ENCODE measurements around the gene PNPLA4. TPM values are rescaled to one million over a fixed set of nuclear protein-coding genes. Genes with fewer than 3 reads are reported as not detected.

Gene PNPLA4
- polyA plus RNA-seq (2013, experiment 1 of 2) = 14.1 TPM
- 17.4 TPM for polyA plus RNA-seq (2013, experiment 2 of 2)

- H3K9me3 ChIP-seq (ENCODE audit: insufficient read depth, low read depth, low read length) = no peaks in the 10 kb centered on the region
- peak within 1 kb of the TSS; percentile 88 for H3K27ac ChIP-seq (ENCODE audit: low read depth, low read length)
- H3K36me3 ChIP-seq (ENCODE audit: insufficient read depth, low read length) = peaks cover 6% of the 10 kb centered on the region; the same call in 1 of the 2 replicates
- H3K27me3 ChIP-seq (ENCODE audit: insufficient read depth, low read length) = no peaks in the 10 kb centered on the region
- WGBS = 8% methylated on average over 52 of the region's 52 CpGs
- peak within 1 kb of the TSS; percentile 85 for H3K9ac ChIP-seq (ENCODE audit: low read depth, low read length)
- H3K4me3 ChIP-seq (ENCODE audit: low read length) = peak within 1 kb of the TSS; percentile 98
- no peaks in the 10 kb centered on the region for H3K4me1 ChIP-seq (ENCODE audit: insufficient read depth, low read length)
Measured at GRCh38 chrX:7927259-7928167, at the start of gene PNPLA4. TSS of gene PNPLA4 (minus strand) at chrX:7927413. CDS start at chrX:7926119, 1,294 bp downstream.

DNA sequence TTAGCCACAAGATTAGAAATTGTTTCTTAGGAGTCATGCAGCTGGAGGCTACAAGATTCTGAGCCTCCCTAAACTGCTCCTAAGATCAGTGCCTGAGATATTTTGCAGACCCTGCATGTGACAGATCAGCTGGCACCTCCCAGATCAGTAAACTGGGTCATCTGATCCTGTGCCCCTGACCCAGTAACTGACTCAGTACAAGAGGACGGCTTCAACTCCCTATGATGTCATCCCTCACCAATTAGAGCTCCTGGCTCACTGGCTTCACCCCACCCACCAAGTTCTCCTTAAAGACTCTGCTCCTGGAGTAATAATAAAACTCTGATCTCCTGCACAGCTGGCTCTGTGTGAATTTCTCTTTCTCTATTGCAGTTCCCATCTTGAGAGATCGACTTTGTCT lies 45.4 kb upstream of the PNPLA4 start:
- Histone ChIP-seq H3K9me3 (ENCODE audit: insufficient read depth, low read depth, low read length) (no peaks in the 10 kb centered on the region), H3K36me3 (ENCODE audit: insufficient read depth, low read length) (no peaks in the 10 kb centered on the region), H3K4me1 (ENCODE audit: insufficient read depth, low read length) (no peaks in the 10 kb centered on the region), H3K27me3 (ENCODE audit: insufficient read depth, low read length) (no peaks in the 10 kb centered on the region), H3K27ac (ENCODE audit: low read depth, low read length) (no peak overlapping the region), H3K4me3 (ENCODE audit: low read length) (no peak overlapping the region), H3K9ac (ENCODE audit: low read depth, low read length) (no peak overlapping the region)
- 89% methylated on average over 2 of the region's 2 CpGs for WGBS

GRCh38 chrX:7970428-7970827 lies 43.2 kb upstream of the PNPLA4 start:
- WGBS = 92% methylated on average over 4 of the region's 4 CpGs
- no peaks in the 10 kb centered on the region for H3K4me1 ChIP-seq (ENCODE audit: insufficient read depth, low read length)
- H3K9ac ChIP-seq (ENCODE audit: low read depth, low read length) = no peak overlapping the region
- H3K9me3 ChIP-seq (ENCODE audit: insufficient read depth, low read depth, low read length) = no peaks in the 10 kb centered on the region
- H3K27me3 ChIP-seq (ENCODE audit: insufficient read depth, low read length) = no peaks in the 10 kb centered on the region
- H3K4me3 ChIP-seq (ENCODE audit: low read length) = no peak overlapping the region
- no peak overlapping the region for H3K27ac ChIP-seq (ENCODE audit: low read depth, low read length)
- H3K36me3 ChIP-seq (ENCODE audit: insufficient read depth, low read length) = no peaks in the 10 kb centered on the region

DNA sequence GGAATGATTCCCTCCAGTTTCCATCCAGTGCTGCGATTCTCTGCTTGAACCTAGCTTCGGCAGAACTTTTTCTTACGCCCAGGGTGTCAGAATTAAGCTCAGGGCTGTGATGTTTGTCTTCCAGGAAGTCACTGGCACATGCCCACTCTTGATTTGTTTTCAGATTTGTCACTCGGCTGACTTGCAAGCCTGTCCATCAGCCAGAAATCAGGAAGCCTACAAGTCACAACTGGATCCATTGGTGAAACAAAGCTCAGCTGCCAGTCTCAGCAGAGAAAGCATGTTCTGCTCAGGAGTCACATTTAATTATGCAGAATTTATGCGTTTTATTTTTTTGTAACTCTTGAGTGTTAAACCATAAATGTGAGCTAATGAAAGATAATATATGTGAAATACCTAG lies 38.2 kb upstream of the PNPLA4 start:
- WGBS = 91% methylated on average over 5 of the region's 5 CpGs
- Histone ChIP-seq H3K4me1 (ENCODE audit: insufficient read depth, low read length) (no peaks in the 10 kb centered on the region), H3K27me3 (ENCODE audit: insufficient read depth, low read length) (no peaks in the 10 kb centered on the region), H3K9ac (ENCODE audit: low read depth, low read length) (no peak overlapping the region), H3K27ac (ENCODE audit: low read depth, low read length) (no peak overlapping the region), H3K36me3 (ENCODE audit: insufficient read depth, low read length) (no peaks in the 10 kb centered on the region), H3K9me3 (ENCODE audit: insufficient read depth, low read depth, low read length) (no peaks in the 10 kb centered on the region), H3K4me3 (ENCODE audit: low read length) (no peak overlapping the region)

- H3K27me3 ChIP-seq (ENCODE audit: insufficient read depth, low read length) = no peaks in the 10 kb centered on the region
- no peak overlapping the region for H3K4me3 ChIP-seq (ENCODE audit: low read length)
- WGBS = 60% methylated on average over 1 of the region's 1 CpG
- H3K36me3 ChIP-seq (ENCODE audit: insufficient read depth, low read length) = no peaks in the 10 kb centered on the region
- peaks cover 2% of the 10 kb centered on the region; the same call in 1 of the 2 replicates for H3K9me3 ChIP-seq (ENCODE audit: insufficient read depth, low read depth, low read length)
- H3K27ac ChIP-seq (ENCODE audit: low read depth, low read length) = no peak overlapping the region
- H3K9ac ChIP-seq (ENCODE audit: low read depth, low read length) = no peak overlapping the region
- H3K4me1 ChIP-seq (ENCODE audit: insufficient read depth, low read length) = no peaks in the 10 kb centered on the region
Measured at GRCh38 chrX:7960246-7960645, 33.0 kb upstream of the PNPLA4 start.

- 98% methylated on average over 3 of the region's 5 CpGs for WGBS
- Histone ChIP-seq H3K27me3 (ENCODE audit: insufficient read depth, low read length) (no peaks in the 10 kb centered on the region), H3K27ac (ENCODE audit: low read depth, low read length) (no peak overlapping the region), H3K4me3 (ENCODE audit: low read length) (no peak overlapping the region), H3K9me3 (ENCODE audit: insufficient read depth, low read depth, low read length) (peaks cover 2% of the 10 kb centered on the region; the same call in 1 of the 2 replicates), H3K4me1 (ENCODE audit: insufficient read depth, low read length) (no peaks in the 10 kb centered on the region), H3K9ac (ENCODE audit: low read depth, low read length) (no peak overlapping the region), H3K36me3 (ENCODE audit: insufficient read depth, low read length) (no peaks in the 10 kb centered on the region)
Measured at GRCh38 chrX:7953446-7953845, 26.2 kb upstream of the PNPLA4 start.

DNA sequence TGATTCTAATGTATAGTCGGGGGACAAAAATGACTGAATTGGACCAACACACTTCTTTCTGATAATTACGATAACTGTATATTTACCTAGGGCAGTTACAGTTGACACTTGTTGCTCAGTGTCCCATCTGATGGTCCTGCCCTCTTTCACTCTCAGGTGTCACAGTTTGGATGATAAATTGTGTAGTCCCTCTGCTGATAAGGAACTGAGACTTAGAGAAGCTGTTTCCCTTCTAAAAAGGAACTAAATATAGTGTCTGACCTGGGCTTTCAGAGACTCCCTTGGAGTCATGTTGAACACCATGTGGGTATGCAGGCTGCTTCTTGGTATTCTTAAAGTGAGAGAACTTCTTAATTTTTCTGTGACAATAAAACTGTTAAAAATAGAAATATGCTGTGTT lies 23.7 kb upstream of the PNPLA4 start:
- Histone ChIP-seq H3K27ac (ENCODE audit: low read depth, low read length) (no peak overlapping the region), H3K36me3 (ENCODE audit: insufficient read depth, low read length) (no peaks in the 10 kb centered on the region), H3K9me3 (ENCODE audit: insufficient read depth, low read depth, low read length) (no peaks in the 10 kb centered on the region), H3K4me3 (ENCODE audit: low read length) (no peak overlapping the region), H3K9ac (ENCODE audit: low read depth, low read length) (no peak overlapping the region), H3K27me3 (ENCODE audit: insufficient read depth, low read length) (no peaks in the 10 kb centered on the region), H3K4me1 (ENCODE audit: insufficient read depth, low read length) (no peaks in the 10 kb centered on the region)
- WGBS = 100% methylated on average over 2 of the region's 2 CpGs

GRCh38 chrX:7948483-7948882 lies 21.3 kb upstream of the PNPLA4 start:
- WGBS = 96% methylated on average over 3 of the region's 3 CpGs
- no peak overlapping the region for H3K9ac ChIP-seq (ENCODE audit: low read depth, low read length)

DNA sequence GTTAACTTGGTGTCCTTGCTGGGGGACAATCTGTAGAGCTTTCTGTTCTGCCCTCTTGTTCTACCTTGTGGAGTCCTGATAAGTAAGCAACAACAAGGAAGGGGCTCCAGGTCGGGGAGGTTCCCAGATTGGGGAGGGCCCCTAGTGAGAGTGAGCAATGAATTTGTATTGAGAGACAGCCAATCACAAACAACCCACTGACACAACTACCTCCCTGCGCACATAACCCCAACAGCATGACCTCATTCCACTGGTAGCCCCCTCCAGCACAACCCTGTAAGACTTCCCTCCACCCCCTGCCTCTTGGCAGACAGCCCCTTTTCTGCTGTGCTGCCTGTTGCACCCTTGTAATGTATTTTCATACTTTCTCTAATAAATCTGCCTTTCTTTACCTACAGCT lies 19.7 kb upstream of the PNPLA4 start:
- H3K9ac ChIP-seq (ENCODE audit: low read depth, low read length) = no peak overlapping the region
- H3K4me1 ChIP-seq (ENCODE audit: insufficient read depth, low read length) = no peaks in the 10 kb centered on the region
- no peaks in the 10 kb centered on the region for H3K9me3 ChIP-seq (ENCODE audit: insufficient read depth, low read depth, low read length)
- no peaks in the 10 kb centered on the region for H3K36me3 ChIP-seq (ENCODE audit: insufficient read depth, low read length)
- H3K27ac ChIP-seq (ENCODE audit: low read depth, low read length) = no peak overlapping the region
- no peaks in the 10 kb centered on the region for H3K27me3 ChIP-seq (ENCODE audit: insufficient read depth, low read length)
- no peak overlapping the region for H3K4me3 ChIP-seq (ENCODE audit: low read length)
- WGBS = 81% methylated on average over 1 of the region's 2 CpGs

More at GRCh38 chrX:7948483-7948882, 21.3 kb upstream of the PNPLA4 start:
- no peak overlapping the region for H3K27ac ChIP-seq (ENCODE audit: low read depth, low read length)
- H3K9me3 ChIP-seq (ENCODE audit: insufficient read depth, low read depth, low read length) = no peaks in the 10 kb centered on the region
- no peaks in the 10 kb centered on the region for H3K36me3 ChIP-seq (ENCODE audit: insufficient read depth, low read length)
- H3K27me3 ChIP-seq (ENCODE audit: insufficient read depth, low read length) = no peaks in the 10 kb centered on the region
- H3K4me1 ChIP-seq (ENCODE audit: insufficient read depth, low read length) = no peaks in the 10 kb centered on the region
- H3K4me3 ChIP-seq (ENCODE audit: low read length) = no peak overlapping the region

DNA sequence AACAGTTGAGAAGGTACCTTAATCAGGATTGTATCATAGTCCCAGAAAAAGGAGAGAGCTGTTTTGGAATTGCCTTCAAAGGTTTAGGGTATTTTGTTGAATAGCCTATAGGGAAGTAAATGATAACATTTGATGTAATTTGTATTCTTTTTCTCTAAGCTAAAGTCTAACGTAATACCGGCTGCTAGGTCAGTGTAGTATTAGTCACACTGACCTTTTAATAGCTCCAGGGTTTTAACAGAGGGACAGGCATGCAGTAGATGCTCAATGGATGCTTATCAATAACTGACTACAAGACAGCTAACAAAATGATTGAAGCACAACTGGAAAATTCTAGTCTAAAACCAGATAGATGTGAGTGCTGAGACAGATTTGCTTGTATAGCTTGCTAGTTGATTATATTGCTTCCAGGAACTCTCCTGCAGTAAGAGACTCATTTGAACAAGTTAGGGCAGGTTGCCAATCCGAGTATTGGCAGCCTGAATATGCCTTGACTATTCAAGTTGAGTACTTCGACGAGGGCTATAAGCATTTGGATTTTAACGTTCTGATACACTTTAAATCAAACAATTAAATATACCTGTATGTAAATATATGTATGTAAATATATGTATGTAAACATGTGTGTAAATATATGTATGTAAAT lies 16.5 kb upstream of the PNPLA4 start:
- WGBS = 99% methylated on average over 5 of the region's 6 CpGs
- Histone ChIP-seq H3K4me3 (ENCODE audit: low read length) (no peak overlapping the region), H3K9ac (ENCODE audit: low read depth, low read length) (no peak overlapping the region), H3K27me3 (ENCODE audit: insufficient read depth, low read length) (no peaks in the 10 kb centered on the region), H3K36me3 (ENCODE audit: insufficient read depth, low read length) (no peaks in the 10 kb centered on the region), H3K27ac (ENCODE audit: low read depth, low read length) (no peak overlapping the region), H3K4me1 (ENCODE audit: insufficient read depth, low read length) (no peaks in the 10 kb centered on the region), H3K9me3 (ENCODE audit: insufficient read depth, low read depth, low read length) (no peaks in the 10 kb centered on the region)

- Histone ChIP-seq H3K9ac (ENCODE audit: low read depth, low read length) (no peak overlapping the region), H3K27ac (ENCODE audit: low read depth, low read length) (no peak overlapping the region), H3K9me3 (ENCODE audit: insufficient read depth, low read depth, low read length) (no peaks in the 10 kb centered on the region), H3K4me3 (ENCODE audit: low read length) (no peak overlapping the region), H3K36me3 (ENCODE audit: insufficient read depth, low read length) (no peaks in the 10 kb centered on the region), H3K4me1 (ENCODE audit: insufficient read depth, low read length) (no peaks in the 10 kb centered on the region), H3K27me3 (ENCODE audit: insufficient read depth, low read length) (no peaks in the 10 kb centered on the region)
- 47% methylated on average over 3 of the region's 3 CpGs for WGBS
Measured at GRCh38 chrX:7941390-7942042, 14.3 kb upstream of the PNPLA4 start.
